Smooth muscle cell (in vitro differentiated cells): ENCODE data around the gene MPL. TPM values are rescaled to one million over a fixed set of nuclear protein-coding genes. Genes with fewer than 3 reads are reported as not detected.

Source experiments
- DNase-seq: peaks from one replicate; lab custom pipeline; 2025; ENCODE audit not compliant: unreplicated experiment; lab: John Stamatoyannopoulos, UW
- H2AFZ ChIP-seq: fragments of 200-600 bp; sonication (generic); 2 replicates; pipeline ENCODE4 v1.6.0; 2016; ENCODE audit warnings: antibody characterized with exemption, low read depth, mild to moderate bottlenecking
- H3F3A ChIP-seq: fragments of 200-600 bp; sonication (generic); 2 replicates; pipeline ENCODE4 v1.6.0; 2017; ENCODE audit warnings: antibody characterized with exemption, low read depth
- H3K27ac ChIP-seq: fragments of 200-600 bp; sonication (generic); 2 replicates; pipeline ENCODE4 v1.5.1; 2016; ENCODE audit warnings: low read depth, mild to moderate bottlenecking
- H3K27me3 ChIP-seq: fragments of 200-600 bp; sonication (generic); 2 replicates; pipeline ENCODE4 v1.6.1; 2016; ENCODE audit warnings: low read depth, mild to moderate bottlenecking
- H3K36me3 ChIP-seq: fragments of 200-600 bp; sonication (generic); 2 replicates; pipeline ENCODE4 v1.5.1; 2016; ENCODE audit warnings: low read depth
- H3K4me1 ChIP-seq: fragments of 200-600 bp; sonication (generic); 2 replicates; pipeline ENCODE4 v1.5.1; 2016; ENCODE audit warnings: low read depth
- H3K4me2 ChIP-seq: fragments of 200-600 bp; sonication (generic); 2 replicates; pipeline ENCODE4 v1.6.0; 2016; ENCODE audit warnings: mild to moderate bottlenecking
- H3K4me3 ChIP-seq: fragments of 200-600 bp; sonication (generic); 2 replicates; pipeline ENCODE4 v1.5.1; 2016; ENCODE audit warnings: mild to moderate bottlenecking
- H3K79me2 ChIP-seq: fragments of 200-600 bp; sonication (generic); 2 replicates; pipeline ENCODE4 v1.6.0; 2016; ENCODE audit warnings: low read depth, mild to moderate bottlenecking
- H3K9ac ChIP-seq: fragments of 200-600 bp; sonication (generic); 2 replicates; pipeline ENCODE4 v1.6.0; 2016; ENCODE audit warnings: low read depth
- H3K9me3 ChIP-seq: fragments of 200-600 bp; sonication (generic); replicated peaks from 2 replicates; pipeline ENCODE4 v1.5.1; 2016; ENCODE audit warnings: low read depth
- H4K20me1 ChIP-seq: fragments of 200-600 bp; sonication (generic); 2 replicates; pipeline ENCODE4 v1.6.0; 2016; ENCODE audit warnings: low read depth
- WGBS: methylation state at CpG from one replicate; pipeline ENCODE4 v1.1.7; 2016; ENCODE audit warnings: low lambda C conversion rate; 5-methylcytosine and 5-hydroxymethylcytosine counted together
- polyA plus RNA-seq: library from polyadenylated mRNA; unstranded; fragments of >200 nt; fragmentation: Nextera tagmentation; extraction: Ambion mirVana; gene quantifications from 2 replicates; pipeline ENCODE4 v1.2.1, GENCODE V29; 2016
- total RNA-seq: library from RNA; depleted of rRNA; stranded (reverse); fragments of >200 nt; gene quantifications from 2 replicates; pipeline ENCODE4 v1.2.3, GENCODE V29; 2014
- TF ChIP-seq, protein P1 (sequence below): fragments of 200-600 bp; sonication (generic); IDR thresholded peaks from 2 replicates; pipeline ENCODE4 v1.5.1; 2017; ENCODE audit warnings: borderline replicate concordance, mild to moderate bottlenecking, antibody characterized with exemption; ENCODE audit not compliant: insufficient read depth, poor library complexity, severe bottlenecking

Gene MPL
- total and polyA plus RNA-seq, 2 experiments from 2014 or later = not detected

DNA sequence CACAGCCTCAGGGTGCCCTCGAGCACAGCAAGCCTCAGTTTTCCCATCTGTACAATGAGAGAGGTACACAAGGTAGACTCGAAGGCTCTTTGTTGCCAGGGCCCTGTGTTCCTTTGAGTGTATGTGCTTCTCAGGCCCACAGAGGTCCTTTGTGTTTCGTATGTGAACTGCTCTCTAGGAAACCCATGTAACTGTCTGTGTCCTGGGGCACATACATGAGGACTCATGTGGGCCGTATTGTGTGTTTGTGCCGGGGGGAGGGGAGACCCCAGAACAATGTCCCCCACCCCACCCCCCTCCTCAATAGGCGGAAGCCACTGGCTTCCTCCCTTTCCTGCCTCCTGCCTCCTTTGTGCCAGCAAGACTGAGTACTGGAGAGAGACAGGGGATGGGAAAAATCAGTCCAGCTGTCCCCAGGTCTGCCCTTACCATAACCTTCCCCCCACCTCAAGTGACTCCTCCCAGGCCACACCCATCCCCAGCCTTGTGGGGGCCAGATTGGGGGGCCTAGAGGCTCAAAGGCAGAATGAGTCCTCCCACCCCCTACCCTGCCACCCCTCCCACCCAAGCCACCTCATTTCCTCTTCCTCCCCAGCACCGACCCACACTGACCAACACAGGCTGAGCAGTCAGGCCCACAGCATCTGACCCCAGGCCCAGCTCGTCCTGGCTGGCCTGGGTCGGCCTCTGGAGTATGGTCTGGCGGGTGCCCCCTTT, 37.1 kb upstream of the MPL start, which contains the start of gene TIE1:
Gene TIE1 (plus strand): TSS at position 605 of the 717 bp plus-strand sequence. CDS start 90 bp downstream, at position 695.
- no peaks in the 10 kb centered on the region for H3K9me3 ChIP-seq
- no peak within 1 kb of the TSS for H2AFZ ChIP-seq
- H3K4me3 ChIP-seq = no peak within 1 kb of the TSS
- H3F3A ChIP-seq = no peaks in the 10 kb centered on the region
- H4K20me1 ChIP-seq = no peaks in the 10 kb centered on the region
- DNase-seq = no peak
- no peaks in the 10 kb centered on the region for H3K36me3 ChIP-seq
- H3K4me1 ChIP-seq = peaks cover 8% of the 10 kb centered on the region
- no peak within 1 kb of the TSS for H3K4me2 ChIP-seq
- H3K79me2 ChIP-seq = no peaks in the 10 kb centered on the region
- H3K27ac ChIP-seq = no peak within 1 kb of the TSS
- TF ChIP-seq, protein P1, sequence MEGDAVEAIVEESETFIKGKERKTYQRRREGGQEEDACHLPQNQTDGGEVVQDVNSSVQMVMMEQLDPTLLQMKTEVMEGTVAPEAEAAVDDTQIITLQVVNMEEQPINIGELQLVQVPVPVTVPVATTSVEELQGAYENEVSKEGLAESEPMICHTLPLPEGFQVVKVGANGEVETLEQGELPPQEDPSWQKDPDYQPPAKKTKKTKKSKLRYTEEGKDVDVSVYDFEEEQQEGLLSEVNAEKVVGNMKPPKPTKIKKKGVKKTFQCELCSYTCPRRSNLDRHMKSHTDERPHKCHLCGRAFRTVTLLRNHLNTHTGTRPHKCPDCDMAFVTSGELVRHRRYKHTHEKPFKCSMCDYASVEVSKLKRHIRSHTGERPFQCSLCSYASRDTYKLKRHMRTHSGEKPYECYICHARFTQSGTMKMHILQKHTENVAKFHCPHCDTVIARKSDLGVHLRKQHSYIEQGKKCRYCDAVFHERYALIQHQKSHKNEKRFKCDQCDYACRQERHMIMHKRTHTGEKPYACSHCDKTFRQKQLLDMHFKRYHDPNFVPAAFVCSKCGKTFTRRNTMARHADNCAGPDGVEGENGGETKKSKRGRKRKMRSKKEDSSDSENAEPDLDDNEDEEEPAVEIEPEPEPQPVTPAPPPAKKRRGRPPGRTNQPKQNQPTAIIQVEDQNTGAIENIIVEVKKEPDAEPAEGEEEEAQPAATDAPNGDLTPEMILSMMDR = no peak
- 90% methylated on average over 10 of the region's 10 CpGs for WGBS
- H3K9ac ChIP-seq = no peak within 1 kb of the TSS
- no peaks in the 10 kb centered on the region for H3K27me3 ChIP-seq

DNA sequence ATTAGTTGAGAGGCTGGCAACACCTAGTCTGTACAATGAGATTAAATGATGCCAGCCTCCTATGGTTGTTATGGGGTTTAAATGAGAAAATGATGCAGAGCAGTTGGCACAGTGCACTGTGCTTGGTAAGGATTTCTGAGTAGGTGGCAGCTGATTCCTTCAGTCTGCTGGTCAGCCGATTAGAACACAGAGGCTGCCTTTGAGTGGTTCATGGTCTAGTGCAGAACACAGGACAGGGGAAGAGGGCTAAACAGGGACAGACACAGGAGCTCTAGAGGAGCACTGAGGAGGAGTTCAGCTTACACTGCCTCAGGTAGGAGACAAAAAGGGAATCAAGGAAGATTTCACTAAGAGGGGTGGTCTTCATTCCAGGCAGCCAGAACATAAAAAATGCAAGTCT, 35.4 kb upstream of the MPL start:
- no peak overlapping the region for H3K9ac ChIP-seq
- 64% methylated on average over 1 of the region's 1 CpG for WGBS
- no peak for DNase-seq
- H3K4me1 ChIP-seq = no peaks in the 10 kb centered on the region
- no peaks in the 10 kb centered on the region for H3F3A ChIP-seq
- TF ChIP-seq, protein P1 = no peak
- no peaks in the 10 kb centered on the region for H3K79me2 ChIP-seq
- H3K9me3 ChIP-seq = no peaks in the 10 kb centered on the region
- H3K27ac ChIP-seq = no peak overlapping the region
- no peaks in the 10 kb centered on the region for H3K36me3 ChIP-seq
- H2AFZ ChIP-seq = no peak overlapping the region
- no peaks in the 10 kb centered on the region for H4K20me1 ChIP-seq
- H3K4me2 ChIP-seq = no peak overlapping the region
- no peak overlapping the region for H3K4me3 ChIP-seq
- no peaks in the 10 kb centered on the region for H3K27me3 ChIP-seq

DNA sequence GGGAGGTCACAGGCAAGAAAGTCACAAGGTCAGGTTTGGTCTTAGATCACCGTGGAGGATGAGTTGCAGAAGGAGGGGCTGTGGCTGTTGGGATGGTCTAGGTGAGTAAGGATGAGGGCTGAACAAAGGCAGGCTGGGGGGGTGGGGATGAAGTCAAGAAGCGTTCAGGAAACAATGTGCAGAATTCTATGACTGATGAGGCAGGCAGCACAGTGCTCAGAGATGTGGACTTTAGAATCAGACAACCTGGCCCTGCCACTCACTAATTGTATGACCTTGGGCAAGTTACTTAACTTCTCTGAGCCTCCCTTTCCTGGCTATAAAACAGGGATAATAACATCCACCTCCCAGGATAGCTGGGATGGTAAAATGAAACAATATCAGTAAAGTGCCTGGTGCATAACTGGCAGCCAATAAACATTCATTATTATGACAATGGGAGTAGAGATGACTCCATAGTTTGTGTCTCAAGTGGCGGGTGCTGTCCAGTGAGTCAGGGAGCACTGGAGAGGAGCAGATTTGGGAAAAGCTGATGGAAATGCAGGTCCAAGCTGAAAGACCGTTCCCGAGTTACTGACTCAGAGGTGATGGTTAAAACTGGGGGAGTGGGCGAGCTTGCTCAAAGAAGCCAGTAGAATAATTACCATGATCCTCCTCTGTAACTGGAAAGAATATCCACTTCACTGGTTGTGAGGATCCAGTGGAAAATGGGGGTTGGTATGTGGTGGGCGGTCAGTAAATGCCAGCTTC, 34.7 kb upstream of the MPL start:
- H3K4me3 ChIP-seq = no peak overlapping the region
- no peaks in the 10 kb centered on the region for H4K20me1 ChIP-seq
- H3K9me3 ChIP-seq = no peaks in the 10 kb centered on the region
- H3K27ac ChIP-seq = no peak overlapping the region
- H3F3A ChIP-seq = no peaks in the 10 kb centered on the region
- no peaks in the 10 kb centered on the region for H3K4me1 ChIP-seq
- TF ChIP-seq, protein P1 = no peak
- H3K36me3 ChIP-seq = no peaks in the 10 kb centered on the region
- no peaks in the 10 kb centered on the region for H3K79me2 ChIP-seq
- 48% methylated on average over 7 of the region's 7 CpGs for WGBS
- DNase-seq = no peak
- H3K4me2 ChIP-seq = no peak overlapping the region
- H2AFZ ChIP-seq = no peak overlapping the region
- H3K27me3 ChIP-seq = no peaks in the 10 kb centered on the region
- H3K9ac ChIP-seq = no peak overlapping the region
